ENCODE measurements around the gene KITLG. TPM values are rescaled to one million over a fixed set of nuclear protein-coding genes. Genes with fewer than 3 reads are reported as not detected.

KITLG gene
- total RNA-seq, 2 experiments from 2014 or later, result not detected

DNA sequence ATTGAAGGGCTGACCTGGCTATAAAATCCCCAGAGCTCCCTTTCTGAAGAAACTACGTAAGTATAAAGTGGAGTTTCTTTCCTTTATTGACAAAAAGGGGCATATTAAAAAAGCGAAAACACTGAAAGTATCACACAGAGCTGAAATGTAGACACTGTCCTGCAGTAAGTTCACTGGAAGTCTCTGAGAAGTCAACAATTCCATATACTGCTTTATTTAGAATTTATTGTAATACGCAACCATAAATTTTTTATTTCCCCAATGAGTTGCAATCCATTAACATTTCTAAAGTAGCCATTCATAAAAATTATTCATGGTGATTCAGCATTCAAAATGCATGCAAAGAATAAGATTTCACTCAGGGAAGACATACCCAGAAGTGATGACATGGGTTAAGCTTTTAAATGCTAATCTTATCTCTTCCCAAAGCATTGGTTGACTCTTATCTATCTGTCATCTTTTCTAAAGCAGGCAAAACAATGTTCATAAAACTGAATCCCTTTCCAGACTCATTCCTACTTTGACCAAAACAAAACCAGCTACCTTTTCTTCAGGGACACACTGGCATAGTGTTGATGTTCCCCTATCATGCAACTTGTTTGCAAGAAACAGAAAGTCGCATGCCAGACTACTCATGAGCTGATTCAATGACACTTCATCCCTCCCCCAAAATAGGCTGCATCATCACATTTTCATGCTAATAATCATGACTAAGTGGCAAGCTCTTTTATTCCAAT, 17.3 kb downstream of the KITLG start:
- H4K20me1 ChIP-seq (ENCODE audit: insufficient read depth, low read length), result no peaks in the 10 kb centered on the region
- POLR2A ChIA-PET, result interaction anchor here (1.2 kb wide), 1 partner anchor 12 kb away, joined by 4 read pairs; no protein-coding TSS in a partner anchor
- no peak overlapping the region for H3K4me2 ChIP-seq (ENCODE audit: low read length)
- intact Hi-C loops (cut with micrococcal nuclease; ENCODE audit: unreplicated experiment), result no loop called here
- H3K4me3 ChIP-seq (ENCODE audit: low read depth, low read length, poor library complexity, severe bottlenecking), result no peak overlapping the region
- no peaks in the 10 kb centered on the region for H3K4me1 ChIP-seq (ENCODE audit: insufficient read depth, low read length, poor library complexity, severe bottlenecking)
- no peak for TF ChIP-seq EZH2phosphoT487 (IDR thresholded peaks at IDR 0.05; ENCODE audit: borderline replicate concordance, low read depth, low read length)
- no peak for TF ChIP-seq CTCF (conservative IDR thresholded peaks at IDR 0.05; ENCODE audit: low read length)
- H3K9me2 ChIP-seq (ENCODE audit: insufficient read depth, low read length), result no peaks in the 10 kb centered on the region
- no TSS peak for BruUV-seq (replicated peaks)
- DNase-seq (ENCODE audit: low spot score), result no peak
- no peak overlapping the region for H3K27ac ChIP-seq (ENCODE audit: low read depth, low read length, poor library complexity, severe bottlenecking)
- no peaks in the 10 kb centered on the region for H3K79me2 ChIP-seq (ENCODE audit: insufficient read depth, low read depth, low read length)
- no peaks in the 10 kb centered on the region for H3K36me3 ChIP-seq (ENCODE audit: insufficient read depth, low read length)
- no peak overlapping the region for H2AFZ ChIP-seq (ENCODE audit: low read length)
- no peaks in the 10 kb centered on the region for H3K9me3 ChIP-seq (ENCODE audit: low read length)
- CTCF ChIA-PET (ENCODE audit: unreplicated experiment), result no interaction called here

DNA sequence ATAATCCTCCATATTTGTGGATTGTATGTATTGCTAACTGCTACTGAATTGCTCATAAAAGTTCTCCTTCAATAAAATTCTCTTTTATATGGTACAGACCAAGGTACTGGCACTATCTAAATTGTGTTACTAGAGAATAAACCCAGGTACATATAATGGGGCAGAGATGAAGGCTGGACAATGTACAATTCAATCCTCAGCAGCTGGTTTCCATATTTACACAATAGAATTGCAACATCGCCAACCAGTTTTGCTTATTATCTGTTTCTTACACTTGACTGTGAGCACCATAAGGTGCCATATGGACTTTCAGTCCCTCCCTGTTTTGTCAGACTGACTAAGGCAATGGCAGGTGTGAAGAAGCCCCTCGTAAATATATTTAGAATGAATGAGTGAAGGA, 18.1 kb downstream of the KITLG start:
- Histone ChIP-seq H3K4me1 (ENCODE audit: insufficient read depth, low read length, poor library complexity, severe bottlenecking) (no peaks in the 10 kb centered on the region), H3K27ac (ENCODE audit: low read depth, low read length, poor library complexity, severe bottlenecking) (no peak overlapping the region), H2AFZ (ENCODE audit: low read length) (no peak overlapping the region), H3K36me3 (ENCODE audit: insufficient read depth, low read length) (no peaks in the 10 kb centered on the region), H3K4me2 (ENCODE audit: low read length) (no peak overlapping the region), H3K9me2 (ENCODE audit: insufficient read depth, low read length) (no peaks in the 10 kb centered on the region), H4K20me1 (ENCODE audit: insufficient read depth, low read length) (no peaks in the 10 kb centered on the region), H3K79me2 (ENCODE audit: insufficient read depth, low read depth, low read length) (no peaks in the 10 kb centered on the region), H3K9me3 (ENCODE audit: low read length) (no peaks in the 10 kb centered on the region), H3K4me3 (ENCODE audit: low read depth, low read length, poor library complexity, severe bottlenecking) (no peak overlapping the region)
- no TSS peak for BruUV-seq (replicated peaks)
- TF ChIP-seq CTCF (conservative IDR thresholded peaks at IDR 0.05; ENCODE audit: low read length), result no peak
- no peak for TF ChIP-seq EZH2phosphoT487 (IDR thresholded peaks at IDR 0.05; ENCODE audit: borderline replicate concordance, low read depth, low read length)
- CTCF ChIA-PET (ENCODE audit: unreplicated experiment), result no interaction called here
- no peak for DNase-seq (ENCODE audit: low spot score)
- intact Hi-C loops (cut with micrococcal nuclease; ENCODE audit: unreplicated experiment), result no loop called here
- POLR2A ChIA-PET, result interaction anchor here (1.2 kb wide), 1 partner anchor 11 kb away, joined by 4 read pairs; no protein-coding TSS in a partner anchor

DNA sequence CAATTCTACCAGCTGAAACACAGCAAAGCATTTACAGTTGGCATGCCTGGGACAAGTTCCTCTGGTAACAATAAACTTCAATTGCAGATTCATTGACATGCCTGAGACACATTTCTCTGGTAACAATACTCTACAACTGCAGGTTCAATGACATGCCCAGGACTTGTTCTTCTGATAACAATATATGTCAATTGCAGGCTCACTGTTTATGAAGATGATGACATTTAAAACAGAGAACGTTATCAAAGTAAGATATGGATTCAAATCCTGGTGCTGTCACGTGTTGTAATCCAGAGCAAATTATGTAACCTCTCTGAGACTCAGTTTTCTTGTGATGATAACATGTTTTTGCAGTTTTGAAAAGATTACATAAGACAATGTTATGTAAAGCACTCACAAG, 20.5 kb downstream of the KITLG start:
- Histone ChIP-seq H3K4me2 (ENCODE audit: low read length) (no peak overlapping the region), H3K4me1 (ENCODE audit: insufficient read depth, low read length, poor library complexity, severe bottlenecking) (no peaks in the 10 kb centered on the region), H3K36me3 (ENCODE audit: insufficient read depth, low read length) (no peaks in the 10 kb centered on the region), H3K9me3 (ENCODE audit: low read length) (no peaks in the 10 kb centered on the region), H3K9me2 (ENCODE audit: insufficient read depth, low read length) (no peaks in the 10 kb centered on the region), H3K4me3 (ENCODE audit: low read depth, low read length, poor library complexity, severe bottlenecking) (no peak overlapping the region), H2AFZ (ENCODE audit: low read length) (no peak overlapping the region), H4K20me1 (ENCODE audit: insufficient read depth, low read length) (no peaks in the 10 kb centered on the region), H3K27ac (ENCODE audit: low read depth, low read length, poor library complexity, severe bottlenecking) (no peak overlapping the region), H3K79me2 (ENCODE audit: insufficient read depth, low read depth, low read length) (no peaks in the 10 kb centered on the region)
- ChIA-PET CTCF (ENCODE audit: unreplicated experiment) (no interaction called here), POLR2A (interaction anchor here (0.9 kb wide), 1 partner anchor 9 kb away, joined by 3 read pairs; no protein-coding TSS in a partner anchor)
- DNase-seq (ENCODE audit: low spot score), result no peak
- no peak for TF ChIP-seq EZH2phosphoT487 (IDR thresholded peaks at IDR 0.05; ENCODE audit: borderline replicate concordance, low read depth, low read length)
- no peak for TF ChIP-seq CTCF (conservative IDR thresholded peaks at IDR 0.05; ENCODE audit: low read length)
- no TSS peak for BruUV-seq (replicated peaks)
- intact Hi-C loops (cut with micrococcal nuclease; ENCODE audit: unreplicated experiment), result no loop called here

All from OCI-LY7 (cell line).